Activated naive CD8-positive, alpha-beta T cell treated with anti-CD3 and anti-CD28 coated beads for 36 hours (primary cell): ENCODE data around the gene GRB10. TPM values are rescaled to one million over a fixed set of nuclear protein-coding genes. Genes with fewer than 3 reads are reported as not detected.

Experiments used
- DNase-seq: peaks from one replicate; pipeline ENCODE4 v3.0.0; 2021
- H3K27ac Mint-ChIP-seq: one replicate; pipeline ENCODE4 v1.8.0; 2022; ENCODE audit warnings: mild to moderate bottlenecking, moderate library complexity, mixed read lengths
- H3K27me3 Mint-ChIP-seq: one replicate; pipeline ENCODE4 v1.8.0; 2022; ENCODE audit warnings: mild to moderate bottlenecking, mixed read lengths
- H3K36me3 Mint-ChIP-seq: one replicate; pipeline ENCODE4 v1.8.0; 2021; ENCODE audit warnings: mild to moderate bottlenecking, mixed read lengths
- H3K4me1 Mint-ChIP-seq: one replicate; pipeline ENCODE4 v1.8.0; 2021; ENCODE audit warnings: mixed read lengths
- H3K4me3 Mint-ChIP-seq: one replicate; pipeline ENCODE4 v1.8.0; 2022; ENCODE audit warnings: mild to moderate bottlenecking, moderate library complexity, mixed read lengths
- H3K9me3 Mint-ChIP-seq: one replicate; pipeline ENCODE4 v1.8.0; 2022; ENCODE audit warnings: mixed read lengths
- total RNA-seq, 2 experiments: library from RNA; stranded (reverse); gene quantifications; one replicate each; pipeline ENCODE4 v1.2.3, GENCODE V29; 2021

GRB10 gene
- total RNA-seq, 2 experiments from 2014 or later, result 2.4 to 2.5 TPM

DNA sequence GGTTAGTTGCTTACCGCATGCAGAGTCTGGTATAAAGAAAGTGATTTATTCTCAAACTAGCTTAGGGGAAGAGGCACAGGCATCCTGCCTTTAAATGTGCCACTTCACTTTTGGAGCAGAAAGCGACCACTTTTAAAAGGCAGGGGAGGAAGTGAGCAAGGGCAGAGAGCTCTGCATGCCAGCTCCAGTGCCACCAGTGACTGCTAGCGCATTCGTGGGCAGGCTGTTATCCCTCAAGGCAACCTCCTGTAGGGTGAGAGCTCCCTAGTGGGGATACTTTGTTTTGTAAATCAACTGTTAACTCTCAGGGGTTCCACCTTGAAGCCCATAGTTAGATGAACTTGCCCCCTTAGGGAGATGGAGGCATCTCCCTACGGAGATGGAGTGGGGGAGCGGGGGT, 29.4 kb upstream of the GRB10 start:
- Mint-ChIP-seq H3K4me3 (no peak overlapping the region), H3K4me1 (no peaks in the 10 kb centered on the region), H3K27me3 (no peaks in the 10 kb centered on the region), H3K36me3 (no peaks in the 10 kb centered on the region), H3K9me3 (no peaks in the 10 kb centered on the region), H3K27ac (no peak overlapping the region)
- no peak for DNase-seq

DNA sequence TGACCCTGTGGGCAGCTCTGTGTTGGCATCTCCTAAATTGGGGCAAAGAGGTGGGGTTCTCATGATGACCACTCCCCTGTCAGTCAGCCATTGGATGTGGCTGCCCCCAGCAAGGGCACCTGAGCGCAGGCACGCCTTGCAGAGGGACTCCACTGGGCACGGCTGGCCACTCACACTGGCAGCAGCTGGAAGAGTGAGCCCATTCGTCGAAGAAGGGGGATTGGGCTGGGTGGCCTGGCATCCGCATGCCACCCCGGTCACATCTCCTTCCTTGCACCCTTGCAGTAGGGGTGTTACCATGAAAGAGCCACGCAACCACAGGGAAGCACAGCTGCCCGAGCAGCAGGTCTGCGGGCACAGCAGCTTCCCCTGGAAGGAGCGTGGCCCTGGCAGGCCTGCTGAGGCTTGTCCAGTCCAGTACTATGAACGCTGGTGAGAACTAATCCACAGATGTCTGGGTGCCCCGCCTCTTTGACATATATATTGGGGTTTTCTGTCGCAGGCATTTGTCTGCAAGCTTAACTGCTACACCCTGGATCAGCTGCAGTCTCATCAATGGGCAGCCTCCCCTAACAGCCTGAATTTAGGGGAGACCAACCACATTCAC, 25.7 kb upstream of the GRB10 start:
- no peak overlapping the region for H3K27ac Mint-ChIP-seq
- no peaks in the 10 kb centered on the region for H3K27me3 Mint-ChIP-seq
- DNase-seq, result no peak
- no peak overlapping the region for H3K4me3 Mint-ChIP-seq
- peaks cover 12% of the 10 kb centered on the region for H3K4me1 Mint-ChIP-seq
- H3K9me3 Mint-ChIP-seq, result no peaks in the 10 kb centered on the region
- H3K36me3 Mint-ChIP-seq, result no peaks in the 10 kb centered on the region

DNA sequence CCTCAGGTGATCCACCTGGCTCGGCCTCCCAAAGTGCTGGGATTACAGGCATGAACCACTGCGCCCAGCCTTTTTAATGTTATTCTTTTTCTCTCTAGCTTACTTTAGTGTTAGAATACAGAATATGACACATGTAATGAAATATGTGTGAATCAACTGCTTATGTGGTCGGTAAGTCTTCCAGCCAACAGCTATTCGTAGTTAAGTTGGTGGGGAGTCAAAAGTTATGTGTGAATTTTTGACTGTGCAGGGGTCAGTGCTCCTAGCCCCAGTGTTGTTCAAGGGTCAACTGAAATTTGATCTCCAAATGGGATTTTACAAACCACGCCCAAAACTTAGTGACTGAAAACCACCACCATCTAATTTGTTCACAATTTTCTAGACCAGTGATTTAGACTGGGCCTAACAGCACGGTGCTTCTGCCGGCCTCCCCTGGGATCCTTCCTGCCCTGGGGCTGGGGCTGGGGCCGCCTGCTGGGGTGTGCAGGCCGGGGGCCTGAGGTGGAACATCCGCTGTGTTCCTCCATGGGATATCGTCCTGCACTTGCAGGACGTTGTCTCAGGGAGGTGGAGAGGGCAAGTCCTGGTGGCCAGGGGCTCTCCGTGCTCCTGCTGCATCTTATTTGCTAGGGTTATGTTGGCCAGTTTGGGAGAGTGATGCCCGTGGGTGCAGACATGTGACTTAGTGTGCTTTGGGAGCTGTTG, 24.5 kb upstream of the GRB10 start:
- Mint-ChIP-seq H3K27ac (no peak overlapping the region), H3K36me3 (no peaks in the 10 kb centered on the region), H3K9me3 (no peaks in the 10 kb centered on the region), H3K4me1 (peaks cover 12% of the 10 kb centered on the region), H3K4me3 (no peak overlapping the region), H3K27me3 (peaks cover 3% of the 10 kb centered on the region)
- no peak for DNase-seq

DNA sequence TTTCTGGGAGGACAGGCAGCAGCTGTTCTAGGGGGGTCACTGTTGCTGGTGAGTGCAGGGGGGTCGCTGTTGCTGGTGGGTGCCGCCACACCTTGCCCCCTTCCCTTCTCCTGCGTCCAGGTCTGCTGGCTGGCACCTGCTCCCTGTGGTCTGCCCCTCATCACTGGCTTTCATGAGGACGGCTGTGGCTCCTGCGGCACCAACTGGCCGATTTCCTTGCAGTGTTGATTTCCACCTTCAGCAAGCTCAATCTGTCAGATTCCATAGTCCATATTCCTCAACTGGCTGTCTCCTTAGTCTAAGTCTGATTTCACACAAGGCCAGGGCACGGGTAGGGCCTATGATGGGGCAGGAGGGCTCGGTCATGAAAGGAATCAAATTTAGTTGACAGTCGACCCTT, 23.4 kb upstream of the GRB10 start:
- no peak overlapping the region for H3K4me3 Mint-ChIP-seq
- H3K36me3 Mint-ChIP-seq, result no peaks in the 10 kb centered on the region
- H3K4me1 Mint-ChIP-seq, result peaks cover 12% of the 10 kb centered on the region
- no peak for DNase-seq
- peaks cover 8% of the 10 kb centered on the region for H3K27me3 Mint-ChIP-seq
- H3K9me3 Mint-ChIP-seq, result no peaks in the 10 kb centered on the region
- H3K27ac Mint-ChIP-seq, result no peak overlapping the region

DNA sequence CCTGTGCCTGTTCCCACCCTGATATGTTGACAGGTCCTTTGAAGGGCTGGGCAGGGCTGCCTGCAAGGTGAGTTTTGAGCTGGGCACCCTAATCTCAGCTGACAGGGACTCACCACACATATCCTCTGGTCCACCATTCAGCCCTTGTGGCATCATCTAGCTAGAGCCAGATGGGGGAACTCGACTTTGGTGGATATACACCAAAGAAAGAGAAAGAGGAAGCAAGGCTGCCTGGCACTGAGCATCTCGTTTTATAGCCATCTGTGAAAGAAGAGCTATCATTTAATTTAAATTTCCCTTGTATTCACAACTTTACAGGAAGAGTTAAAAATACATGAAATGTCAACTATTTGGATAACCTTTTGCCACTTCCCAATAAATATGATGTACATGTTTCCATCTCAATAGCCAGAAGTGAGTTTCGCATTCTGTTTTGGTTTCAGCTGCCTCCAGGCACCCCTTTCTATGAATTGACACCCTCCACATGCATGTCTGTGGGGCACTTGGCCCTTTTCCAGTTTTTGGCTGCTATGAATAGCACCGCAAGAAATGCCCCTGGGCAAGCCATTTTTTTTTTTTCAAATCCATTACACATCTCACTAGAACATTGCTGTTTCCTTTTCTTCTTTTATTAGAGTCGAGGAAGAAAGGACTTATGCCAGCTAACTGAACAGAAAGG, 22.9 kb upstream of the GRB10 start:
- Mint-ChIP-seq H3K4me1 (peaks cover 12% of the 10 kb centered on the region), H3K27me3 (peaks cover 13% of the 10 kb centered on the region), H3K27ac (no peak overlapping the region), H3K36me3 (no peaks in the 10 kb centered on the region), H3K9me3 (no peaks in the 10 kb centered on the region), H3K4me3 (no peak overlapping the region)
- peak; percentile 37 for DNase-seq

DNA sequence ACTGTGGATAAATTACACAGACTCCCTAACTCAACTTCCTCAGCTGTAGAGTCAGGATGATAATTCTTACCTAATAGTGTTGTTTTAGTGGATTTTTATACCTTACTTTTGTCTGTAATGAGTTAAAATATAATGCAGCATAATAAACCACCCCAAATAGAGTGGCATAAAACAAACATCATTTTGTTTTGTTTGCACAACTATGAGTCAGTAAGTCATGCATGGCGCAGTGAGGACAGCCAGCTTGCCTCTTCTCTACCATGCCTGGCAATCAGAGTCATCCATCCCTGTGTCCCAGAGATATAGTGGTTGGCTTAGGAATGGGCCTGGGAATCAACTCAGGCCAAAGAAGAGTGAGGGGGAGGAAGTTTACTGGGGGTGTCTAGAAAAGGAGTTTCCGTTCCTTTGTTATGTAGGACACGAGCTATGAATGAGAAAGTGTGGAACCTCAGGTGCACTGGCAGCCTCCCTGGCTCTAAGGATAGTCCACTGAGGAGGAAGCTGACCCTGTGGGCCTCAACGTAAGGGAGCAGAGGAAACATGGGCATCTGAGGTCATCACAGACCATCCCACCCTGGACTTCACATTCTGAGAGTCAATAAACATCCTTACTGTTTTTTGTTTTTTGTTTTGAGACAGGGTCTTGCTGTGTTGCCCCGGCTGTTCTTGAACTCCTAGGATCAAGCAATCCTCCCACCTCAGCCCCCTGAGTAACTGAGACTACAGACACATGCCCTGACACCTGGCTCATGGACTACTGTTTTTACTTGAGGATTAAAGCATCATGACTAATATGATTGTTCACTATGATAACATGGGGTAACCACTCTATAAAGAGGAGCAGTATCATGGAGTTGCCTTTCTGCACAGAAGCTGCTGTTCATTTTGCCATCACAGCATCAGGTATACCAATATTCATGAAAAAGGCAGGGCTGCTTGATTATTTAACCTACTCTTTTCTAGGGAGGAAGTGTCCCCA, 21.0 kb upstream of the GRB10 start:
- H3K27ac Mint-ChIP-seq, result no peak overlapping the region

DNA sequence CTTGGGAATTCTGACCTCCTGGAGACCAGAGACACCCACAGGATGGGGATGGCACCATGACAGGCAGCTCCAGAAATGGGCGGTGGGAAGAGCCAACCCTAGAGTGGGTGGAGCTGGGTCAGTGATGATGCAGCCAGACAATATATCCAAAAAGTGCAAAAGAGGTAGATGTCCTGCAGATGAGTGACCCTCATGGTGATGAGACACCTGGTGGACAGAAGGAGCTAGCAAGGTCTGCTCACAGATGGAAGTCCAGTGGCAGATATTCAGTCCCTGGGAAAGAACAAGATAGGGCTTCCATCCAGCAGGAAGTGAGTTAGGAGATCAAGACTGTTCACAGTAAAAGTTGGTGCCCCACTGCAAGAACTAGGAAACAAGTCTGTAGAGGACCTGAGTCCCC, 19.2 kb upstream of the GRB10 start:
- Mint-ChIP-seq H3K9me3 (peaks cover 2% of the 10 kb centered on the region), H3K27me3 (peaks cover 21% of the 10 kb centered on the region)

More for the DNA sequence above, 21.0 kb upstream of the GRB10 start:
- peaks cover 21% of the 10 kb centered on the region for H3K27me3 Mint-ChIP-seq
- H3K4me3 Mint-ChIP-seq, result no peak overlapping the region
- H3K4me1 Mint-ChIP-seq, result peaks cover 12% of the 10 kb centered on the region
- peaks cover 2% of the 10 kb centered on the region for H3K9me3 Mint-ChIP-seq
- DNase-seq, result no peak
- H3K36me3 Mint-ChIP-seq, result no peaks in the 10 kb centered on the region

DNA sequence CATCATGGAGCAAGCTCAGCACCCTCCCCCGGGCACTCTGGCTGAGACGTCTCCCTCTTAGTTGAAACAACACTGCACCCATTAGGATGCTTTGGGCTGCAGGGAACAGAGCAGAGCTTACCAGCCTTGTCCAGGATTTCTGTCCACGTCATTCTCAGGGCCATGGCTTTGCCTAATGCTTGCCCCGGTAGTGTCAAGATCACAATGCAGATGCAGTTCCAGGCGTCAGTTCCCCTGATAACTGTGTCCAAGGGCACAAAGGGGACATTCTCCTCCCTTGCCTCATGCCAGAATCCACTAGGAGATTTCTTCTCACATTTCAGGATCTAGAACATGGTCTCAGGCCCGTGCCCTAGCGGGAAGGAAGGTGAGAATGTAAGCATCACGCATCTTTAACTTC, 17.2 kb upstream of the GRB10 start:
- no peak overlapping the region for H3K4me3 Mint-ChIP-seq
- no peak for DNase-seq

More for the DNA sequence above, 19.2 kb upstream of the GRB10 start:
- Mint-ChIP-seq H3K4me3 (no peak overlapping the region), H3K4me1 (peaks cover 12% of the 10 kb centered on the region), H3K27ac (no peak overlapping the region), H3K36me3 (no peaks in the 10 kb centered on the region)
- no peak for DNase-seq

DNA sequence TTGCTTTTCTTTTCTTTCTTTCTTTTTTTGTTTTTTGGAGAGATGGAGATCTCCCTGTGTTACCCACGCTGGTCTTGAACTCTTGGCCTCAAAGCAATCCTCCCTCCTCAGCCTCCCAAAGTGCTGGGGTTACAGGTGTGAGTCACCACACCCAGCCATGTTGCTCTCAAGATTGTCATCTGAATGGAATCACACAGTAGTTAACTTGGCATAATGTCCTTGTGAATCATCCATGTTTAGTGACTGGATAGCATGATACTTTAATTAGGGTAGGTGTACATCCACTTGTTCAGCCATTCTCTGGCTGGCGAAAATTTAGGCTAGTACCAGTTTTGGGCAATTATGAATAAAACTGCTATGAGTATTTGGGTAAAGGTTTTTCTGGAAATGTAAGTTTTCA, 15.4 kb upstream of the GRB10 start:
- Mint-ChIP-seq H3K27me3 (peaks cover 41% of the 10 kb centered on the region), H3K9me3 (peaks cover 2% of the 10 kb centered on the region), H3K4me3 (no peak overlapping the region), H3K4me1 (no peaks in the 10 kb centered on the region), H3K36me3 (no peaks in the 10 kb centered on the region), H3K27ac (no peak overlapping the region)
- no peak for DNase-seq

More for the DNA sequence above, 17.2 kb upstream of the GRB10 start:
- Mint-ChIP-seq H3K27ac (no peak overlapping the region), H3K27me3 (peaks cover 27% of the 10 kb centered on the region), H3K36me3 (no peaks in the 10 kb centered on the region), H3K9me3 (peaks cover 2% of the 10 kb centered on the region), H3K4me1 (no peaks in the 10 kb centered on the region)

DNA sequence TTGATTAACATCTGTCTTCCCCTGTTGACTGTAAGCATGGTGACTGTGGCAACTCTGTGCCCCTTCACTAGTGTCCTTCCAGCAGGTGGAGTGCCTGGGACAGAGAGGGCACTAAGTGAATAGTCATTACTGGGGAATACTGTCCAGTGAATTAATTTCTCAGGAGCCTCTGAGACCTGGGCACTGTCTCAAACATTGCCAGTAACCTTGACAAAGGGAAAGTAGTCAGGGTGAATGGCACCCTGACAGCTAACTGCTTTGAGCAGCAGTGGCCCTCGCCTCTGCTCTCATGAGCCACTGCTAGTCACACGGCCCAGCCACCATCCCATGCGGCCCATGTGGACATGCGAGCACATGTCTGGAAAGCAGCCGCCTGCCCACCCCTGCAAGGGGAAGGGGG, 13.1 kb upstream of the GRB10 start:
- H3K4me1 Mint-ChIP-seq, result peaks cover 4% of the 10 kb centered on the region
- DNase-seq, result no peak
- H3K27ac Mint-ChIP-seq, result no peak overlapping the region
- no peaks in the 10 kb centered on the region for H3K36me3 Mint-ChIP-seq
- peaks cover 45% of the 10 kb centered on the region for H3K27me3 Mint-ChIP-seq
- no peak overlapping the region for H3K4me3 Mint-ChIP-seq
- H3K9me3 Mint-ChIP-seq, result peaks cover 2% of the 10 kb centered on the region

DNA sequence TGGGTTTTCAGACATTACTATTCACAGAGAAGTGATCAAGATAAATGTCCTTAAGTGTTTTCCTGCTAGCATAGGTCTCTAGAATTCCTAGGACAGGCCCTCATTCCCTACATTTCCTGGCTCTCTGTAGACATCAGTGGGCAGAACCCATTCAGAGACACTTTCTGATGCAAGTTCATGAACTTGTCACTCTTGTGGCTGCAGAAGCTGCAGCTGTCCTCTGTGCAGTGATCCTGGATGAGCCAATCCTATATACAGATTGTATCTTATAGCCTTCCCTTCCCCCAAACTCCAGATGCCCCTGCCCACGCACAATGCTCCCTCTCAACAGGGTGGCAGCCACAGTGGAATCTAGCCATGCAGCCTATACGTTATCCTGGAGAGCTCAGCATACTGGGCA, 12.6 kb upstream of the GRB10 start:
- H3K9me3 Mint-ChIP-seq, result peaks cover 2% of the 10 kb centered on the region
- no peak for DNase-seq
- H3K27ac Mint-ChIP-seq, result no peak overlapping the region
- H3K36me3 Mint-ChIP-seq, result no peaks in the 10 kb centered on the region
- peaks cover 49% of the 10 kb centered on the region for H3K27me3 Mint-ChIP-seq
- no peak overlapping the region for H3K4me3 Mint-ChIP-seq
- peaks cover 4% of the 10 kb centered on the region for H3K4me1 Mint-ChIP-seq

DNA sequence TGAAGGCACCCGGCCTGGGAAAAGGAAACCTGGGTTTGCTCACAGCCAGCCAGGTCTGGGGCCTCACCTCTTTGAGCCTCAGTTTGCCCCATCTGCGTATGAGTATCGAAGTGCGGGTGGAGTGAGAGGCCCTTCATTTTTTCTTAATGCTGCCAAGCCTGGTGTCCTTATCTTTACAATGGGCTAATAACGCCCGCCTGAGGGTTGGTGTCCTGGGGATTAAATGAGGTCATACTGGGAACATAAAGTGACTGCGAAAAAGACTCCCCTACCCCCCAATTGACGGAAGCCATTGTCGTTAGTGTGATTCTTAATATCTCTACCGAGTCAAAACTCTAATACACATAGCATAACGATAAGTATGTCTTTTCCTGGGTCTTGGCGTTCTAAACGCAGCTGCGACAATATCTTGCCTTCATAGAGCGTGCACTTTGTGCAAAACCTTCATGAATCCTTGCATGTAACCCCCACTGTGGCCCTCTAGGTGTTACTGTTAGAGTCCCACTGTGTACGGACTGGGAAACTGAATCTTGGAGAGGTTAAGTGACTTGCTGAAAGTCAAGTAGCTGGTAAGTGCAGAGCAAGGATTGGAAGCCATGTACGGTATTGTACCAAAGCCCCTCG, 11.4 kb upstream of the GRB10 start:
- no peak for DNase-seq
- Mint-ChIP-seq H3K4me3 (peak overlapping the region; percentile 32), H3K4me1 (peaks cover 4% of the 10 kb centered on the region), H3K36me3 (no peaks in the 10 kb centered on the region), H3K27ac (no peak overlapping the region), H3K9me3 (peaks cover 2% of the 10 kb centered on the region), H3K27me3 (peaks cover 52% of the 10 kb centered on the region)

DNA sequence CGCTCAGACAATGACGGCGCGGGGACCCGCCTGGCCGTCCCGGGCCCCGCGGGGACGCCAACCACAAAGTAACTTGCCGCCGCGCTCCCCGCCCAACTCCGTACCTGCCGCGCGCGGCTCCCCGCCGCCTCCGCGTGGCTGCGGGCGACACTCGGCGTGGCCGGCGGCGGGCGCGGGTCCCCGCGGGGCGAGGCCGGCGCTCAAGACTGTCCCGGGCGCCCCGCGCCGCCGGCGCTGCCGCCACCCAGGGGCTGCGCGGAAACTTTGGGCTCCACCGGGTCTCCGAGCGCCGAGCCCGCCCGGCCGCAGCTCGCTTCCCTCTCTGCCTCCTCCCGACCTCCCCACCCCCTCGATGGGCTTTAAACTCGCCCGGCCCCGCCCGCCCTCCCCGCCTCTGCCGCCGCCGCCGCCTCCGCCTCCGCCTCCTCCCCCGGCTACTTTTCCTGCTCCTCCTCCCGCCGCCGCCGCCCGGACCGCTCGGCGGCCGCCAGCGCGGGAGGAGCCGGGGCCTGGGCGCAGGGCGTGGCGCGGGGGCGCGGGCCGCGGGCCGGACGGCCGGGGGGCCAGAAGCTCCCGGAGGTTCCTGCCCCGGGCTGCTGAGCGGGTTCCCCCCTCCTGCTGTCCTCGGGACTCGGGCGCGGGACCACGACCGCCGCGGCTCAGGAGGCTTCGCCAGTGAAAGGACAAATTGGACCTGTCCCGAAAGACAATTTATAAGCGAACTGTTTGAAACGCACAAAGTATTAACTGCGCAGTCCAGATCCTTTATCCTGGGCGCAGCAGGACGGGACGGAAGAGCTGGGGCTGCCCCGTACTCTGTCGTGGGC, 10.6 kb upstream of the GRB10 start:
- H3K27me3 Mint-ChIP-seq, result peaks cover 58% of the 10 kb centered on the region
- peak; percentile 18 for DNase-seq

More for the DNA sequence above, 10.6 kb upstream of the GRB10 start:
- Mint-ChIP-seq H3K4me3 (peak overlapping the region; percentile 32), H3K36me3 (no peaks in the 10 kb centered on the region), H3K27ac (no peak overlapping the region), H3K9me3 (peaks cover 2% of the 10 kb centered on the region), H3K4me1 (peaks cover 4% of the 10 kb centered on the region)
